HG02610 (cell line): ENCODE data around the gene NCOA3.
"Not testable (repeated sequence)": the region's sequence is repeated elsewhere in the genome, so short reads cannot be mapped to it uniquely, and the experiment has no call there.

Experiments used
- ATAC-seq: cut with Tn5 transposase; IDR thresholded peaks from one replicate; pipeline ENCODE4 v1.9.1; 2021; ENCODE audit warnings: mild to moderate bottlenecking, moderate library complexity; ENCODE audit not compliant: unreplicated experiment

The NCOA3 gene

DNA sequence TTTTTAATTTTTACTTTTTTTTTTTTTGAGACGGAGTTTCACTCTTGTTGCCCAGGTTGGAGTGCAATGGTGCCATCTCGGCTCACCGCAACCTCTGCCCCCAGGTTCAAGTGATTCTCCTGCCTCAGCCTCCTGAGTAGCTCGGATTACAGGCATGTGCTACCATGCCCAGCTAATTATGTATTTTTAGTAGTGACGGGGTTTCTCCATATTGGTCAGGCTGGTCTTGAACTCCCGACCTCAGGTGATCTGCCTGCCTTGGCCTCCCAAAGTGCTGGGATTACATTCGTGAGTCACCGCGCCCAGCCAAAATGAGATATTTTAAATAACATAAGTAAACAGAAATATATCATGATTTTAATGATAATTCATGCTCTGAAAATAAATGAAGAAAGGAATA is 1.6 kb upstream of the NCOA3 start:
- not testable (repeated sequence) for ATAC-seq

DNA sequence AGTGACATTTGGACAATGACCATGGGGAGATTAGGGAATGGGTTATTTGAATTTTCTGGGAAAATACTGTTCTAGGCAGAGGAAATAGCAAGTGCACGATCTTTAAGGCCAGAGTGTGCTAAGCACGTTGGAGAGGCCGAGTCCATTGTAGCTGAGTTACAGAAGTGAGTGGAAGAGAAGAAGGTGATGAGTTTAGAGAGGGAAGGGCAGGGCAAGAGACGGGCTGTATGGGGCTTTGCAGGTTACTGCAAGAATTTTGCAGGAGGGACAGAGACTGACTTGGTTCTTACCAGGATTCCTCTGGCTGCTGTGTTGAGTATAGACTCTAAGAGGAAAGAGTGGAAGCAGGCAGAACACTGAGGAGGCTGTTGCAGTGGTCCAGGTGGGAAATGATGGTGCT is 1.1 kb upstream of the NCOA3 start:
- ATAC-seq = no peak

DNA sequence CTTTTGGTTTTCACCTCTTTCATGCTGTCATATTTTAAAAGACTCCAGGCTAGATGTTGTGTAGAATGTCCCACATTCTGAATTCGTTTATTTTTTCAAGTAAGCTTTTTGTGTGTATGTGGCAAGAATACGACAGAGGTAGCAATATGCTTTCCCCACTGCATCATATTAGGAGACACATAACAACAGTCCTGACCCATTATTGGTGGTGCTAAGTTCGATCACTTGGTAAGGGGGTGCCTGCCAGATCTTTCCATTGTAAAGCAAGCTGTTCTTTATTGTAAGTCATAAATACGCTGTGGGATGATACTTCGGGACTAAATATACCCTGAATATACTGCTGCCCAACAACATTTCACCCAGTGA is 588 bp upstream of the NCOA3 start:
- ATAC-seq = no peak

DNA sequence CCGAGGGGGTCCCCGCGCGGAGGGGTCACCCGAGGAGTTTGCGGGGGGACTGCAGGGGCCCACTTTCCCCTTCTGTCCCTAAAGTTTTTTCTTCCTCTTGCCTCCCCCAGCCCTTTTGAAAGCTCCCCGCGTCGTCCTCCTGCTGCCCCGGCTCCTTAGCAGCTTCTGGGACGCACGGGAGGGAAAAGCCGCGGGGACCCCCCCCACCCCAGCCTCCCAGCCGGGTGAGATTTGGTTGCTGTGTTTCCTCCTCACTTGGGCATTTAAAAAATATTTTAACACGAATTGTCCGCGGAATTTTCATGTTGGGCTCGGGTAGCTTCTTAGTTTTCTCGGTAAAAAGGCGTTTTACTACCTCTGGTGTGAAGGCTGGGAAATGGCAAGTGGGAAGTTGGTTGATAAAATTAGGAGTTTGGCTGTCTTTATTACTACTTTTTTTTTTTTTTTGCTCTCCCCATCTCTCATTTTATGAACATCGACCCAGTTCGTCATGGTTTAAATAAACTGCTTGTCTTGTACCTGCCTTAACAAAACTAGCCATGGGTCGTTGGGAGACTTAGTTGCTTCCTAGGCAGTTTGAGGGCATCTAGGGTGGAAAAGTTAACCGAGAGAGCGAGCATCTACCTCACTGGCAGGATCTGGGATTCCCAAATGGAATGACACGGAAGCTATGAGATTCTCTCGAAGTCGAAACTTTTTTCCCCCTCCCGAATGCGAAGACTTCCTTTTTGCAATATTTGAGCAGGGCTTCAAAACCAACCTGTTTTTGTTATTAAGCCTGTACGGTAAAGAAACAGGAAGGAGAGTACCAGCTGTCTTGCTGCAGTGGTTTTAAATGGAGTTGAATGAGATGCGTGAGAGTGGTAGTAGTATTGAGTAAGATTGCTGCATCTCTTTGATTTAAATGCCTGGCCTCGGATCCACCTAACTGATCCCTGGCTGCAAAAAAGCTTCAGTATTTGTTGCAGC is 868 bp downstream of the NCOA3 start:
- no peak for ATAC-seq

DNA sequence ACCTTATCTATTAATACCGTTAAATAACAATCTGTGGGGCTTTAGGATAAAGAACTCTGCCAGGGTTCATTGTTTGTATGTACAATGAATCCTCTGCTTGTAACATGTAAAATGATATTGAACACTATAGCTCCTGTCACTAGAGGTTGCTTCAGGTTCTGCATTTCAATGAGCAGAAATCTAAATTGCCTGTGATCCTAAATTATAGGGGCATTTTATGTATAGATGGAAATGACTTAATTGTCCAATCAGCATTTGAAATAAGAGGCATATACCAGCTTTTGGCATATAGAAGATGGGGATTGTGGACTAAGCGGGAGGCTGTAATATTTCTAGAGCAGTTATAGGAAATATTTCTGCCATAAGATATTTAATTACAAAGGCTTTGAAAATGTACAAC is 2.0 kb downstream of the NCOA3 start:
- no peak for ATAC-seq

DNA sequence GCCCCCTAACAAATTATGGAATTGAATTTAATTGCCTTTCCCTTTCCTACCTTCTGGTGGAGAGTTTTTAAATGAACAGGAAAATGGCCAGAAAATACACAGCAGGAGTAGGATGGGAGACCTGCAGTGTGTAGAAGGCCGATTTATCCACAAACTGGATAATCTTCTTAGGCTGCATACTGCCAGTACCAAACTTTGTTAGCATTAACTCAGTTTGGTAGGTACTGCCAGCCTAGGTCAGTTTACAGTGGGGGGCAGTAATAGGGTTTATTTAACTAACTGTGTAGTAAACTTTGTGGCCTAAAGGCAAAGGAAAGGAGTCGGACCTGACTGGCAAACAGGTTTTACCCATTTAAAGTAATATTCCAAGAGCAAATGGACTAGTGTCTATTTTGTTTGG is 4.6 kb downstream of the NCOA3 start:
- ATAC-seq = no peak

DNA sequence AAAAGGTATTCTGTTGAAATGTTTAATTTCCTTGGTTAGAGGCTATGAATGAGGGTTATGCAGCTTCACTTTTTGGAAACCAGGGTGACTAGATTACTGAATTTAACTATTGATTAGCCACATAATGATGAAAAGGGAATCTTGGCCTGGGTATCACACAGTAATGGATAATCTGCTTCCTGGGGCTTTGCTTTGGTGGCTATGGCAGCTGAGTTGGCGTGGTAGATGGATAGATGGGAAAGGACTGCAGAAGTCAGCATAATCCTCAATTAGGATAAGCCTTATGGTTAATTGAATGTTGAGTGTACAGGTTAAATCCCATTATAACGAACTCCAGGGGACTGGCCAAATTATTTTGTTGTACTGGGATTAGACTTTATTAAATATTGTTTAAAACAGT is 5.2 kb downstream of the NCOA3 start:
- ATAC-seq = no peak

DNA sequence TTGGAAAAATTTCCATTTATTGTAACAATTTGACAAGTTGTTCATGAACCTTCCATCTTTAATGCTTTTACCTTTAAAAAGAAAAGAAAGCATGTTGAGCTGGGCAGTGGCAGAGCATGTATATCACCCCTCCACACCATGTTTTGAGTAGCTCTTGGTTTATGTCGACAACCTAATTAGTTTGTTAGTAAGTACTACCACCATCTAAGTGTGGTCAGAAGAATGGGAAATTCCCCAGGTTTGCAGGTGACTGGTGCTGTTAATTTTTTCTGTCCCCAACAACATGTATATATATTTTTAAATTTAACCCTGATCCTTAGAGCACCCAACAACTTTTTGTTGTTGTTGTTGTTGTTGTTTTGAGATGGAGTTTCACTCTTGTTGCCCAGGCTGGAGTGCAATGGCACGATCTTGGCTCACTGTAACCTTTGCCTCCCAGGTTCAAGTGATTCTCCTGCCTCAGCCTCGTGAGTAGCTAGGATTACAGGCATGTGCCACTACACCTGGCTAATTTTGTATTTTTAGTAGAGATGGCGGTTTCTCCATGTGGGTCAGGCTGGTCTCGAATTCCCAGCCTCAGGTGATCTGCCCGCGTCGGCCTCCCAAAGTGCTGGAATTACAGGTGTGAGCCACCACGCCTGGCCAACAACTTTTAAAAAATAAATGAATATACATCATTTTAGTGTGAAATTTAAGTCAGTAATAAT is 5.7 kb downstream of the NCOA3 start:
- peak; percentile 53 for ATAC-seq

DNA sequence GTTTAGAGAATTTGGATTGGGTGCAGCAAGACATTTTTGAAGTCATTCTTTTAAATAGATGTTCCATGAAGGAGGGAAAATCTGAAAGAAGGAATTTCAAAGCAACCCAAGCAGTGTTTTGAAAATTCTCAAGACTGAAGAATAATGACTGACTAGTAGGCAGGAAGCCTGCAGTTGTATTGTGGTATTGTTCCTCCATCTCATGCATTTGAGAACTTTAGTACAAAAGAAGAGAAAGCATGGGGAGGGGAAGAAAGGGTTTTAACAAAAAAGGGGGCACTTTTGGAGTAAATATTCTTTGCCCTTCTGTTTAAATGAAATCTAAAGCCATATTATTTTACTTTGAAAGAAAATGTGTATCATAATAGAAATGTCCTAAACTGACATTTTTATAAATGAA is 6.6 kb downstream of the NCOA3 start:
- no peak for ATAC-seq

DNA sequence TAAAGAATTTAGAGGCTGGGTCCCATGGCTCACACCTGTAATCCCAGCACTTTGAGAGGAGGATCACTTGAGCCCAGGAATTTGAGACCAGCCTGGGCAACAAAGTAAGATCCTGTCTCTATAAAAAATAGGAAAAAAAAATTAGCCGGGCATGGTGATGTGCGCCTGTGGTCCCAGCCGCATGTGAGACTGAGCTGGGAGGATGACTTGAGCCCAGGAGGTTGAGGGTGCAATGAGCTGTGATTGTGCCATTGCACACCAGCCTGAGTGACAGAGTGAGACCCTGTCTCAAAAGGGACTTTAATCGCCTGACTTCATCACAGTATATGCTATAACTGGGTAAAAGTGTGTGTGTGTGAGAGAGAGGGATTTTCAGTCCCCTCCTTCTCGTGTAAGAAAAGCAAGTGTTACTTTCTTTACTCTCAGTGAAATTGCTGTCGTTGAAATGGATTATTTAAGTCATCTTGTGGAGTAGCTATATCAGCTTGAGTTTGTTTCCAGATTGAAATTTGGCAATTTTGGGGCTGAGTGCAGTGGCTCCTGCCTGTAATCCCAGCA is 7.5 kb downstream of the NCOA3 start:
- no peak for ATAC-seq

DNA sequence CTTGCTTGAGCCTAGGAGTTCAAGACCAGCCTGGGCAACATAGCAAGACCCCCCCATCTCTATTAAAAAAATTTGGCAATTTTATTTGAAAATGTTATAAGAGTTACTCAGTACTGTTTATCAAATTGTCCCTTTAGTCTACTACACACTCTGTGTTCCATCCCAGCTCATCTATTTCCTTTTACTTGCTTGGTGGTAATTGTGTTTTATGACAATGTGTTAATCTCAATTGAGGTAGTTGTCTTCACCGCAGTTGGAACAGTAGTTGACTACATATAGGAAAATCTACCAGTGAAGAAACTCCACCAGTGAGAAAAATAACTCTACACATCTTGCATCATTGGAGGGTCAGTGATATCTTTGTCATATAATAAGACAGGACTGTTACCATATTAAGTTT is 8.0 kb downstream of the NCOA3 start:
- ATAC-seq = no peak

DNA sequence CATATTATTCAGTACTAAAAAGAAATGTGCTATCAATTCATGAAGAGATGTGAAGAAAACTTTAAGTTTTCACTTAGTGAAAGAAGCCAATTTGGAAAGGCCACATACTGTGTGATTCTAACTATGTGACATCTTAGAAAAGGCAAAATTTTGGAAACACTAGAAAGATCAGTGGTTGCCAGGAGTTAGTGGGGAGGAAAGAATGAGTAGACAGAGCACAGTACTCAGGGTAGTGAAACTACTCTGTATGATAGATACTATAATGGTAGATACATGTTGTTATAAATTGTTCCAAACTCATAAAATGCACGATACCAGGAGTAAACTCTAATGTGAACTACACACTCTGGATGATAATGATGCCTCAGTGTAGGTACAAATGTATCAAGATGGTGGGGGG is 14.2 kb downstream of the NCOA3 start:
- no peak for ATAC-seq

DNA sequence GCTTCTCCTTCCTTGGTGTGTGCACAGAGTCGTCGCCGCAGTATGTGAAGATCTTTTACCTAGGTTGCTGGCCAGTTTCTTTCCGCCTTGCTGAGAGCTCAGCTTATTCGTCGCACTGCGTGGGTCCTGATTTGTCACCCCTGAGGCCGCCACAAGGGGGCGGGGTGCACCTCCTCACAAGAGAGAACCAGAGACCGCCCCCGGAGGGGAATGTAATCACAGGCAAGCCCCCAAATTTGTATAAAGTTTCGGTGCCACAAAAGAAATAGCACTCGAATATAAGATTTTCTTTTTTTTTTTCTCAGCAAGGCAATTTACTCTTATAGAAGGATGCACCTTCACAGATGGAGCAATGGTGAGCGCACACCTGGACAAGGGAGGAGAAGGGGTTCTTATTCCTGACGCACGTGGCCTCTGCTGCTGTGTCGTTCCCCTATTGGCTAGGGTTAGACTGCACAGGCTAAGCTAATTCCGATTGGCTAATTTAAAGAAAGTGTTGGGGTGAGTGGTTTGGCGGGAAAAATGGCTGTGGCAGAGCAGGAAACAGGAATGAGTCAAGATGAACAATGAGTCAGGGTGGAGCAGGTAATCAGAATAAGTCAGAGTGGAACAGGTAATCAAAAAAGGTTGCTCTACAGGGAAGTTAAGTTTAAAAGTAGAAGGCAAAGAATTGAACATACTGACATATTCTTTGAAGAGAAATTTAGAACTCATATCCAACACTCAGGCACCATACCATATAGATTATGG is 19.5 kb downstream of the NCOA3 start:
- no peak for ATAC-seq

DNA sequence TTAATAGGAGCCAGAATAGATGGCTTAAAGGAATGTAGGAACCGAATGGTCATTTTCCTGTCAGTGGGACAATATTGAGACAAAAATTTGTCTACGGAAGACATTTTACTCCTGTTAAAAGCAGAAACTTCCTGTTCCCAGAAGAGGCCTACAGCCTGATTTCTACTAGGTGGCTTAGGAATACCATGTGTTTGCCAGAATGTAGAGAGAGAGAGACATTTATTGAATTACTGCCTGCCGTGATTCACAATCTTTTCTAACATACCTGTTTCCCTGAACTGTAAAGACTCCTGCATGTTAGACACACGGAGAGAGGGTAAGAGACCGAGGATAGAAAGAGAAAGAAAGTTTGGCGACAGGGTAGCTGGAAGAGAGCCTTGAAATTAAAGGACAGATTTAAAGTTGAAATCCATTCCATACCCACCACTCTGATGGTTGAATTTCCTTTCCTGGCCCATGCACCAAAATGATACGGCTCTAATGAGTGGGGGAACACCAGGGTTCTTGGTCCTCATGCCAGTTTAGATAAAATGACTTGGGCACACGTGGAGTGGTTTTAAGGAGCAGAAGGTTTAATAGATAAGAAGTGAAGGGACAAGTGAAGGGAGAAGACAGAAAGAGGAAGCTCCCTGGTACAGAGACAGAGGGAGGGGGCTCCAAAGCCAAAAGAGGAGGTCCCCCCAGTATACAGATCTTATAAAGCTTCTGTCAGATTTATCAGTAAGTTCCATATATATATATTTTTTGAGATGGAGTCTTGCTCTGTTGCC is 22.5 kb downstream of the NCOA3 start:
- ATAC-seq = no peak

DNA sequence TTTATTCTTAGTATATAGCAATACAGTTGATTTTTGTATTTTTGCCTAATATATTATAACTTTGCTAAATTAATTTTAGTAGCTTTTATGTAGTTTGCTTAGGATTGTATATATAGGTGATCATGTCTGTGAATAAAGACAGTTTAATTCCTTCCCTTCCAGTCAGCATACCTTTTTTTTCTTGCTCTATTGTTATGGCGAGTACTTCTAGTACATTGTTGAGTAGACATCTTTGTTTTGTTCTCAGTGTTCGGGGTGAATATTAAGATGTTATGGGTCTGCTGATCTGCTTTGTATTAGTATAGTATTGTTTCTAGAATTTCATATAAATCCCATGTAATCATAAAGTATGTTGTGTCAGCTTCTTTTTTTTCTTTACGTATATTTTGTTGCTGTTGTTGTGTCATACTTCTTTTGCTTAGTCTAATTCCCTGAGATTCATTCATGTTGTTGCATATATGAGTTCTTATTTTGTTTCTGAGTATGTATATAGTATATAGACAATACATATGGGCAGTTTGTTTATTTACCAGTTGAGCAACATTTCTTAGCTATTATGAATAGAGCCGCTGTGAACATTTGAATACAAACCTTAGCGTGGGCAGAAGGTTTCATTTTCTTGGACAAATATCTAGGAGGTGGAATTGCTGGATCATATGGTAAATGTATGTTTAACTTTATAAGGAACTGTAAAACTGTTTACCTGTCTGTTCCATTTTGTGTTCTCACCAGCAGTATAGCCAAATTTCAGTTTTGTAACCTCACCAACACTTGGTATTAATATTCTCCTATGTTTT is 25.5 kb downstream of the NCOA3 start:
- ATAC-seq = no peak

DNA sequence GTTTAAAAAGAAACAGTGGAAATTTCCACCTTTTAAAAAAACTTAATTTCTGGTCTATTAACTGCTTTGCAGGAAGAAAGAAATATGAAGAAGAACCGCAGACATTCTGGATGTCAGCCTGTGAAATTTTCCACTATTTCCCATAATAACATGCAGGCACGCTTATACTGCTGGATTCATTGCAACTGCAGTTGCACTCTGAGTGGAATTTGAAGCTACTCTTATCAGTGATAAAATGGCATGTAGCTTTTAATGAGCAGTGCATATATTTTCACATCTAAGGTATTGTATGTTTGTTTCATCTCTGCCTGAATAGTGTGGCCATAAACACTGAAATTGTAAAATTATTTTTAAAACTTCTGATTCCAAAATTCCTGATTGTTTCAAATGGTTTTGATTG is 28.2 kb downstream of the NCOA3 start:
- no peak for ATAC-seq

DNA sequence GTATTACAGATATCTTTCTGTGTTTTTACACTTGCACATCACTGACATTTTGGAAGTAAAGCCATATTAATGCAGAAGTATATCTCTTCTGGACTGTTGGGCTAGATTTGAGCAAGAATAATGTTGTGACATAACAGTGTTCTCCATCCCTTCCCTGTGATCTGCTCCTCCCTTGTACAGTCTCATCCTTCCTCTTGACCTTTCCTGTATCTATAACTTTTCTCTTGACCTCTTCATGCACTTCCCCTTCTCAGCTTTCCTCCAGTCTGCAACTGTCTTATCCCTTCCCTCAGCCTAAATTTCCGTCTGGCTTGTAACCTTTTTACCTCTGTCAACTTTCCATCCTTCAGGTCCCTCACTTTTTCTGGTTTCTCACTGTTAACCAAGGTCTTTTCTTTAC is 29.8 kb downstream of the NCOA3 start:
- ATAC-seq = no peak

DNA sequence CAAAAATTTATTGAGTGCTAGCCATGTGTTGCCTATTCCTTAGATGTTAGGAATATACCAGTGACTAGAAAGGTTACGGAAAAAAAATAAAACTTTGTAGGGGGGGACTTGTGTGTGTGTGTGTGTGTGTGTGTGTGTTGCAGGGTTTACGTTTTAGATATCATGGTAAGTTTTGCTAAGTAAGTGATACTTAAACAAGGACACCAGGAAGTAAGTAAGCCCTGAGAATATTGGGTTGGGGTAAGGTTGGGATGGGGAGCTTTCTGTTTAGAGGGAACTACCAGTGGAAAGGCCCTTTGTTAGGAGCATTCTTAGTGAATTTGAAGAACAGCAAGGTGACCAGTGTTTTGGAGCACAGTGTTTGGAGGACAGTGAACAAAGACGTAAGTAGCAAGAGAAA is 30.3 kb downstream of the NCOA3 start:
- ATAC-seq = no peak

DNA sequence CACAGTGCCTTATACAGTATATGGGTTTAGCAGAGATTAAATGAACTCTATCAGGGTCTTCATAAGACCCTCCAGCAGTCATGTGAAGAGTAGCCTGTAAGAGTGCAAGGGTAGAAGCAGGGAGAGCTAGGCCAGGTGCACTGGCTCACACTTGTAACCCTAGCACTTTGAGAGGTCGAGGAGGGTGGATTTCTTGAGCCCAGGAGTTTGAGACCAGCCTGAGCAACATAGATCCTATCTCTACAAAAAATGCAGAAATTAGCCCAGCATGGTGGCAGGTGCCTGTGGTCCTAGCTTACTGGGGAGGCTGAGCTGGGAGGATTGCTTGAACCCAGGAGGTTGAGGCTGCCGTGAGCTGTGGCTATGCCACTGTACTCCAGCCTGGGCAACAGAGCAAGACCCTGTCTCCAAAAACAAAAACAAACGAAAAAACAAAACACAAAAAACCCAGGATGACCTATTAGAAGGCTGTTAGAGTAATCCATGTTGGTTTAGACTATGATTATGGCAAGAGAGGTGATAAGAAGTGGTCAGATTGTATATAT is 31.9 kb downstream of the NCOA3 start:
- no peak for ATAC-seq
